Suppressor macrophage treated with lipopolysaccharide for 1 hour (primary cell): Measurements from ENCODE around the gene KCNQ1.

Experiments
- DNase-seq, 3 donors: peaks; one replicate each; pipeline ENCODE4 v3.0.0-alpha.2; 2020 to 2022

Gene KCNQ1

GRCh38 chr11:2708757-2709281, 264.0 kb downstream of the KCNQ1 start:
- DNase-seq, result no peak

DNA sequence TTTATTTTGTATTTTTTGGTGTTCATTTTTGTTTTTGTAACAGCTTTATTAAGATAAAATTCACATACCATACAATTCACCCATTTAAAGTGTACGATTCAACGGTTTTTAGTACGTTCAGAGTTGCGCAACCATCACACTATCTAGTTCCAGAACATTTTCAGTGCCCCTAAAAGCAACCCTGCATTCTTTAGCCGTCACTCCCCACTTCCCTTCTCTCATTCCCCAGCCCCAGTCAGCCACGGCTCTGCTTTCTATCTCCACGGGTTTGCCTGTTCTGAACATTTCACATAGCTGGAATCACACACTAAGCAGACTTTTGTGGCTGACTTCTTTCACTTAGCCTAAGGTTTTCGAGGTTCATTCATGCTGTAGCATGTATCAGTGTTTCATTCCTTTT, 264.6 kb downstream of the KCNQ1 start:
- DNase-seq, result no peak

DNA sequence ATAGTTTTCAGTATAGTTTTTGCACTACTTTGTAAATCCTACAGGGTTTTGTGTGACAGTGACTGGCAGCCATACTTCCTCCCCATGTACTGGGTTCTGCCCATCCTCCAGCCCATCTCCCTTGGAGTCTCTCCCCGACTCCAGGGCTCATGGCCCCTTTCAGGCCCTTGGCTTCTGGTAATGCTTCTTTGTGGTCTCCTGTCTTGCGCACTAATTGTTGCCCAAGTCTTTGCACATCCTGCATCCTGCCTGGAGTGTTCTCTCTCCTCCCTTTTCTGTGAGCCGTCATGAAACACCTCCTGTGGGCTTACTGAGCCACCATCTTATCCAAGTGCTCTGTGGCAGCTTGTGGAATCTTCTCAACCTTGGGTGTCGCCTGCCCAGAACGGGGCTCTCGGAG, 266.4 kb downstream of the KCNQ1 start:
- DNase-seq, result no peak

DNA sequence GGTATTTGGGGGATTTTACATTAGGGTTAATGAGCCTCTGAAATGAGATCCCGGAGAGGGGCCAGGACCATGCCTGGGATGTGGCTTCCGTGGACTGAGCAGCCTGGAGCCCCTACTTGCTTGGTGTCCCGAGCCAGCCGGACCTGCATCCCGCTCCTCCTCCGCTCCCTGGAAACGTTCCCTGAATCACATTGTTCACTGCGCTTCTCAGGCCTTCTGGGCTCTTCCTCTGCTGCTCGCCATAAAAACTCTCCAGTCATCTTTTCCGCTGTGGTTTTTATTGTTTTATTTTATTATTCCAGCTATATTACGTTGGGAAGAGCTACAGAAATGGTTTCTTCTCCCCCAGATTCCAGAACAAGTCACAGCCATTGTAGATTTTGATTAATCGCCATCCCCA, 268.3 kb downstream of the KCNQ1 start:
- DNase-seq, result no peak

DNA sequence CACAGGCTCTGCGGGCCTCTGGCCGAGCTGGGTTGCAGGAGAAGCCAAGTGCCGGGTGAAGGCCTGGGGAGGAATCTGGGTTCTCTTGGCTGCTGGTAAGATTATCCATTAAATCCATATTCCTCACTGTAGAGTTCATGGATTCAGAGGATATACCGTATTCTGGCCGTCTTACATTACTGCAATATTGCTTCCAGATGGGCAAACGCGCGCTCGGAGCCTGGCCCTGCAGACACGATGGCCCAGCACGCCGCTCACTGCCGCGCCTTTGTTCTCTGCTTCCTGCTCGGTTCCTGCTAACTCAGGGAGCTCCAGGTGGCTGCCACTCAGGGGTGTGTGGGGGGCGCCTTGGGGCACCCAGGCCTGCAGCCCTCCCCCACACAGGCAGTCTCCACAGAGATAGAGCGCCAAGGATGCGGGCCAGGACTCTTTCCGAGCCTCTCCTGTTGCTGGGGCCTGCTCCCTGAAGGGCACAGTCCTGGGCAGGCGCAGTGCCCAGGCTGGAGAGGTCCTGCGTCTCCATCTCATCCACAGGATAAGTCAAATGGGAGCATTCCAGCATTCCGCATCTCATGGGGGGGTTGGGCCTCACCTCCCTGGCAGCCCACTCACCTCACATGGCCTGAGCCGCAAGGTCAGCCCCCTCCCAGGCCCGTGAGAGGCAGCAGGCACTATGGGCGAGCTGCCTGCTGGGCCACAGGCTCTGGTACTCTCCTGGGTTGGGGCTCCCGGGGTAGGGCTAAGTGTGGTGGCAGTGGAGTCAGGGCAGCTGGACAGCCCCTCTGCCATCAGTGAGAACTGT, 269.1 kb downstream of the KCNQ1 start:
- no peak for DNase-seq

DNA sequence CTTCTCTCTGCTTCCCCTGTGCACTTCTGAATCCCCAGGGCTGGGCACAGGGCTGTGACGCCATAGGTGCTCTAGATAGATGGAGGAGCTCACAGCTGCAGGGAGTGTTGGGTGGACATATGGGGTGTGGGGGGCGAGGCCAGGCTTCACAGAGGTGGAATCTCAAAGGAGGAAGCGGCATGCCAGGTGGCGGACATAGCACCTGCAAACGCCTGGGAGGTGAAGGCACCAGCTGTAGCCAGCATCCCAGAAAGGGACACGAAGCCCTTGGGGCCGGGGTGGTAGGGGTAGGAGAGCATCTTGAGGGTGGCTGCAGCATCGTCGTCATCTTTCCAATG, 269.6 kb downstream of the KCNQ1 start:
- no peak for DNase-seq

DNA sequence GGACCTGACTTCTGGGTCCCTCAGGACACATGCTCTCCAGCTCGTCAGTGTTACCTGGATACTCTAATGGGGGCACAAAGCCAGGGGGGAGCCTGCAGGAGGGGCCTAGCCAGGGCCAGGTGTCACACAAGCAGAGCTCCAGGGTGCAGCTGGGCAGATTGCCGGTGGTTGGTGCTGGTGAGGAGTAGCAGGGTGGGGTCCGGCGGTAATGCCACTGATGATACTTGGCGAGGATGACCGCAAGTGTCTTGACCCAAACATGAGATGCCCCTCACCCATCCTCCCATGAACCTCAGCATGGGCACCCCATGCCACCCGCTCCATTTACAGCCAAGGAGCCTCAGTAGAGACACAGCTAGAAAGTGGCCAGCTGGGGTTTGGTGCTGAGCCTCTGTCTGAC, 270.1 kb downstream of the KCNQ1 start:
- no peak for DNase-seq

DNA sequence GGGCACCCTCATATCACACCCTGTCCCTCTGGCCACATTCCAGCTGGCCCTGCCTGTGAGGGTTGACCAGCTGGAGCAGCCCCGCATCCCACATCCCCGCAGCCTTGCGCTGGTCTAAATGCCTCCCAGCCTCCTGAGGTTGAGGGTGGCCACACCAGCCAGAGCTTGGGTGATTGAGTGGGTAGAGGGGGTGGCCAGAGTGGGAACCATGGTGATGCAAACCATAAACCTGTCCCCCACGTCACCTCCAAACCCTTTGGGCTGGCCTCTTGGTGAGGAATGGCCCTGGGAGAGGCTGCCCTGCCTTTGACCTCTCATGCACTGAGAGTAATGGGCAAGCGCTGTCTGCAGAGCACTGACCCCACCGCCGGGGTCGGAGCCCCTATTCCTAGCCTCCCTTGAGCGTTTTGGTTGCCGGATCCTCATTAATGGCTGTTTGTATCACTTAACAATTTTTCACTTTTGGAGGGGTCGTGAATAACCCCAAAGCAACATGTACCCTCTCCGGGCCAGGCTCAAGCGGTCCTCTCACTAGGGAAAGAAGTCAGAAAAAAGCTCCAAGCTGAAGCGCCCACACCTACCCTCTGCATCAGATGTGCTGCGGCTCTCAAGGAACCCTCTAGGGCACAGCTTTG, 271.0 kb downstream of the KCNQ1 start:
- no peak for DNase-seq

DNA sequence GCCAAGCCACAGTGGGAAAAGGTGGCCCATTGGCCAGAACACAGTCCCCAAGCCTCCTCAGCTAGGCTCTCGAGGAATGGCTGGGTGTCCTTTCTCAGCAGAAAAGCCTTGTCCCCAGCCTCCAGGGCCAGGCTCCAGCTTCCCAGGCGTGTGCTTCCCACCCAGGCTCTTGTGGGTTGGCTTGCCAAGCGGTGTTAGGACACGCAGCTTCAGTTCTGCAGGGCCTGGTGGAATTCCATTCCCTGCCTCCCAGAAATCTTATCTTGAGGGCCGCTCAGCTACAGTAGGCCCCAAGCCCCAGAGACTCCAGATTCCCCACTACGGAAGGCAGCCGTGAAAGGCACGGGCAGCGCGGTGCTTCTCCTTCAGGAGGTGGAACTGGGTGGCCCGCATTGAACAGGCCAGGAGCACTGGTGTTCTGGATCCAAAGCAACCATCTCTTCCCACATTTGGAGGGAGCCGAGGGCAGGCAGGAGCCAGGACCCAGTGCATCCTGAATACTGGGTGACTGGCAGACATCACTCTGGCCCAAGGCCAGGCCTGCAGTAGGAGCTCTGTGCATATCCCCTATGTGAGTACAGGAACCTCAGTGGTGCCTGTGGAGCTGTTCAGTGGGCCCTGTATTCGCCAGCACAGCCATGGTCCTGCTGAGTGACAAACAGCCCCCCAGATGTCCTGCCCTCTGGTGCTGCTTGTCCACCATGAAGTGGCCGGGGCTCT, 271.7 kb downstream of the KCNQ1 start:
- DNase-seq, result no peak

DNA sequence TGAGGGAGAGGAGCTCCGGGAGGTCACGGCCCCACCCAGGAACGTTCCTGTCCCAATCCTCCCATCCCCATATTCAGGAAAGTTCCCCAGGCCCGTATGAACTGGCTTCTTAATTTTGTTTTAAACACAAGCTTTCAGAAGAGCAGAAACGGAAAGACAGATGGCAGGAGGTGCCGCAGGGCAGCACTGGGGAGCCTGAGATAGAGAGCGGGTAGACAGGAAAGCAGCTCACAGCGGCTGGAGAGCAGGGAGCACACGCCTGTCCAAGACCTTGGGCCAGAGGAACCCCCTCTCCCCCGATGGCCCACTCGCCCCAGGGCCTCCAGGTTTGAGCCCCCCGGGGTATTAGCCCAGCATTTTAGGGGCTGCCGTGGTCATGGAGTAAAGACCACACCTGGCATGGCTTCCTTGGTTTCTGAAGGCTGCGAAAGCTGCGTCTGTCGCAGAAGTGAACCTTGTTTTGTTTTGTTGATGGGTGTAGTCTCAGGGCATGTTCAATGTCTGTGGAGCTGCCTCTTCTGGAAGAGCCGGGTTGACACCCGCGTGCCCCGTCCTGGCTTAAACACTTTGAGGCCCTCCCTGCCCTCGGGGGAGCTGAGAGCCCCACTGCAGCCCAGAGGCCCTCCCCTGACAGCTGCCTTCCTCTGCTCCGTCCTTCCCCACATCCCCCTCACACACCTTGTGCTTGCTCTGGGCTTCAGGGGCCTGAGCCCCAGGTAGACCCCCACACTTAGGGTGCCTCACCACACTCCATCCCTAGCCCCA, 272.9 kb downstream of the KCNQ1 start:
- DNase-seq, result no peak

- no peak for DNase-seq
Measured at GRCh38 chr11:2718817-2719438, 274.1 kb downstream of the KCNQ1 start.

- no peak for DNase-seq
Measured at GRCh38 chr11:2719831-2720590, 275.2 kb downstream of the KCNQ1 start.

GRCh38 chr11:2721210-2721916, 276.6 kb downstream of the KCNQ1 start:
- DNase-seq, result no peak

- DNase-seq, result no peak
Measured at GRCh38 chr11:2722955-2723354, 278.1 kb downstream of the KCNQ1 start.

DNA sequence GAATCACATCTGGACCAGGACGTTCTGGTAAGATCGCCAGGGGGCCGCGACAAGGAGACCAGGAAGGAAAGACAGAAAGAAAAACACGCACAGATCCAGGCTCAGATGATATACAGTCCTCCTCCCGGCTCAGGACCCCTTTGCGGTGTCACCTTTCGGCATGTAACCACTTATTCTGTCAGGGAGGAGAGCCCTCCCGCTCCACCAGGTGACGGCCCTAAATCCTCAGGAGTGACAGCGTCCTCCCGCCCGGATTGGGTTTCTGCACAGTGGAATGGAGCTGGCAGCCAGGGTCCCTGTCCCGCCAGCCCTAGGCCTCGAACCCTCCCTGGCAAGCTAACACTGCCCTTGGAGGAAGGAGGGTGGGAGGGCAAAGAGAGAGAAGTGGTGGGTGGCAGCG, 279.3 kb downstream of the KCNQ1 start:
- DNase-seq, result no peak

- no peak for DNase-seq
Measured at GRCh38 chr11:2724653-2725367, 280.0 kb downstream of the KCNQ1 start.

DNA sequence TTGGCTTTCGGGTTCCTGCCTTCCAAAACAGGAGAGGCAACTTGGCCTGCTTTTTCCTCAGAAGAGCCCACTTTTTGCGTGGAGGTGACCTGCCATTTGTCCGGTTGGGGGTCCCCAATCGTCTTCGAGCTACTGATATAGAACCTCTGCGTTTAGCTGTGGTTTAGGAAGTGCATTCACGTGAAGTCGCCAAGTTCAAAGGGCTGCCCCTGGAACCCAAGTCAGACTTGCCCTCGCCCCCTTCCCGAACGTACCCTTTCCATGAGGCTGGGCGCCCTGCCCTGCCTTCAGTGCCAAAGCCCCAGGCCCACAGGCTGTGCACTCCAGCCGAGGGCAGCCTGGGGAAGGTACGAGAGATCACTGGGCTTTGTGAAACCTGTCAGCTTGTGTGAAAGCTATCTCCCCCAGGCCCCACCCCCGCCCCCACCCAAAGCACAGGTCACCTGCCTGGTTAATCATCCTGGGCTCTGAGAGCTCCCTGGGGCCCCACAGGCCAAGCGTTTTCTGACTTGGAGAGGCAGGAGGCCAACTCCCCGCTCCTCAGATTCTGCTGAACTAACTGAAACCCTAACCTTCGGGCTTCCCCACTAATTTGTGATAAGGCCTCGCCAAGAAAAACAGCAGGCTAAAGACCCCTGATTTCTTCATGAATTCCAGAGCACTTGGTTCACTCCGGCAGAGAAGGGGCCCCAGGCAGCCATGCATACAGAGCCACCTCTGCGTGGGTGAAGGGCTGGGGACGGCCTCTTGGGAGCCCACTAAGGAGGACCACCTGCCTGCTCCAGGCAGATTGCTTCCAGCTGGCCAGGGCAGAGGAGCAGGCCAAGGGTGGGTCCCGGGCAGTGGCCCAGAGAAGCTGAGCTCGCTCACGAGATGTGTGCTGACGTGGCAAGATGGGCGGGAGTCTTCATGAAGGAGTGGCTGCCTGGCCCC, 280.8 kb downstream of the KCNQ1 start:
- DNase-seq, result no peak

DNA sequence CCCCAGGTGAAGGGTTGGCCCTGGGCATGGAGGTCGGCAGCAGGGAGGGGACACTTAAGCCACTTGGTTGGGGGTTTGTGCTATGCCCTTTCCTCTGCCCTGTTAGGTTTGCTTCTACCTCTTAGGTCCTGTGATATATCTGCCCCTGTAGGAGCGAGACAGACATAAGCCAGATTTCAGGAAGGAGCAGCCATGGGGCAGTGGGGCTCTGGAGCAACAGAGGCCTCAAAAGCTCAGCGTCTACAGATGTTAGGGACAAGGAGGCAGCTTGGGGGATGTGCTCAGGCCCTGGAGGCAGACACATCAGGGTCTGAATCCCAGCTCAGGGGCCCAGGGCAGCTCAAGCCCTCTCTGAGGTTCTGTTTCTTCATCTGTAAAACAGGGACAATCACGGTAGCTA, 282.2 kb downstream of the KCNQ1 start:
- DNase-seq, result no peak

DNA sequence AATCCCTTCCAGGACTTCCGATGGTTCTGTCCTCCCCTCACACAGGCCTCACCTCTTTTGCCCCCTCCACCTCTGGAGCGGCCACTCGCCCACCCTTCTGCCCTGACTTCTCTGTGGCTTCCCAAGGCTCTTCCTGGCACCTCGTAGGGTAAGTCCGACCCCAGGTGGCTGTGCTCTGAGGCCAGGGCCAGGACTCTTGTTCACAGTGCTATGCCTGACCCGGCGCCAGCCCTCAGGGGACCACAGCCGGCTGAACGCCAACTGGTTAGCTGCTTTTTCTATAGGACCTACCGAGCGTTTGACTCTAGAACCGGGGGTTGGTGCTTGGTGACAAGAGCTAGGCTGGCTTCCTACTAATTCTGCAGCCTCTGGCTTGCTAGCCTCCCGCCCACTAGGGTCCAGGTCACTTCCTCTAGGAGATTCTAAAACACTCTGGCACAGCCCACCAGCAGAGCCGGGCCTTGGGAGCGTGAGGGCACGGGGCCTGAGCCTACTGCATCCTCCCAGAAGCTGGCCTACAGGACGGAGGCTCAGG, 283.4 kb downstream of the KCNQ1 start:
- peak in 2 of 3 donors; percentile 7 to 21 for DNase-seq
